Caco-2 (cell line): ENCODE measurements around the gene LIM2. TPM values are rescaled to one million over a fixed set of nuclear protein-coding genes. Genes with fewer than 3 reads are reported as not detected.

Experiments used
- BruUV-seq: library from RNA; stranded (reverse); fragments of 400-500 nt; replicated peaks from 2 replicates; lab custom pipeline; 2021; lab: Mats Ljungman, UMichigan
- CTCF ChIA-PET: fragments of 300-600 bp; sonication (Branson Sonifier 250); formaldehyde crosslinking; loops from one replicate; lab custom pipeline; 2022; ENCODE audit warnings: antibody characterized with exemption; lab: Charles Lee
- POLR2A ChIA-PET: fragments of 300-600 bp; sonication (Branson Sonifier 250); formaldehyde crosslinking; loops from one replicate; lab custom pipeline; 2022; ENCODE audit warnings: antibody characterized with exemption; lab: Charles Lee
- DNase-seq, 2 experiments: peaks; one replicate each; pipeline versions ENCODE4 v3.0.0 to v3.0.0-alpha.2; 2020 to 2022
- H3K27me3 ChIP-seq: replicated peaks from 2 replicates; pipeline ENCODE4 v1.6.0; 2011; ENCODE audit warnings: low read length; ENCODE audit not compliant: control insufficient read depth, insufficient read depth
- H3K36me3 ChIP-seq: 2 replicates; pipeline ENCODE4 v1.5.1; 2011; ENCODE audit warnings: low read length; ENCODE audit not compliant: control insufficient read depth, insufficient read depth
- H3K4me1 ChIP-seq: fragments of 250-450 bp; sonication (Bioruptor Pico); 2 replicates; pipeline ENCODE4 v1.5.1; 2020; ENCODE audit warnings: mild to moderate bottlenecking
- H3K4me3 ChIP-seq: 2 replicates; pipeline ENCODE4 v1.5.1; 2011; ENCODE audit warnings: low read depth, mild to moderate bottlenecking, control low read depth, low read length
- H3K9me3 ChIP-seq: fragments of 250-450 bp; sonication (Bioruptor Pico); 2 replicates; pipeline ENCODE4 v1.5.1; 2020; ENCODE audit warnings: mild to moderate bottlenecking, moderate library complexity
- H3K27ac Mint-ChIP-seq: one replicate; pipeline ENCODE4 v1.8.0; 2022; ENCODE audit warnings: mixed read lengths; ENCODE audit not compliant: unreplicated experiment
- H3K27me3 Mint-ChIP-seq: one replicate; pipeline ENCODE4 v1.8.0; 2022; ENCODE audit warnings: mixed read lengths; ENCODE audit not compliant: insufficient read depth, unreplicated experiment
- H3K36me3 Mint-ChIP-seq: one replicate; pipeline ENCODE4 v1.8.0; 2022; ENCODE audit warnings: mild to moderate bottlenecking, mixed read lengths; ENCODE audit not compliant: insufficient read depth, unreplicated experiment
- H3K4me1 Mint-ChIP-seq: one replicate; pipeline ENCODE4 v1.8.0; 2022; ENCODE audit warnings: low read depth, mixed read lengths; ENCODE audit not compliant: unreplicated experiment
- H3K4me3 Mint-ChIP-seq: one replicate; pipeline ENCODE4 v1.8.0; 2022; ENCODE audit warnings: mild to moderate bottlenecking, moderate library complexity, mixed read lengths; ENCODE audit not compliant: unreplicated experiment
- H3K9me3 Mint-ChIP-seq: one replicate; pipeline ENCODE4 v1.8.0; 2022; ENCODE audit warnings: mixed read lengths; ENCODE audit not compliant: unreplicated experiment
- intact Hi-C: fragments of 100-400 bp; cut with micrococcal nuclease; formaldehyde crosslinking; loops from one replicate; pipeline ENCODE4 v1.10.0; 2022; ENCODE audit not compliant: unreplicated experiment
- total RNA-seq: library from RNA; stranded (reverse); gene quantifications from 2 replicates; pipeline ENCODE4 v1.2.3, GENCODE V29; 2022
- TF ChIP-seq, protein P1 (sequence below), 2 experiments: fragments of 200-600 bp in 1 of 2; IDR thresholded peaks; 1 replicate in 1 of 2; 2 replicates in 1 of 2; pipeline versions ENCODE4 v1.5.1 to v1.8.0; 2011 to 2022; ENCODE audit warnings: antibody characterized with exemption in 1 of 2, control low read depth in 1 of 2, inconsistent platforms in 1 of 2, low read depth in 1 of 2, low read length in 1 of 2, mild to moderate bottlenecking in 1 of 2, moderate library complexity in 1 of 2; ENCODE audit not compliant: insufficient read depth in 1 of 2, severe bottlenecking in 1 of 2, unreplicated experiment in 1 of 2

The LIM2 gene
- total RNA-seq, 1 experiment from 2014 or later, result not detected

DNA sequence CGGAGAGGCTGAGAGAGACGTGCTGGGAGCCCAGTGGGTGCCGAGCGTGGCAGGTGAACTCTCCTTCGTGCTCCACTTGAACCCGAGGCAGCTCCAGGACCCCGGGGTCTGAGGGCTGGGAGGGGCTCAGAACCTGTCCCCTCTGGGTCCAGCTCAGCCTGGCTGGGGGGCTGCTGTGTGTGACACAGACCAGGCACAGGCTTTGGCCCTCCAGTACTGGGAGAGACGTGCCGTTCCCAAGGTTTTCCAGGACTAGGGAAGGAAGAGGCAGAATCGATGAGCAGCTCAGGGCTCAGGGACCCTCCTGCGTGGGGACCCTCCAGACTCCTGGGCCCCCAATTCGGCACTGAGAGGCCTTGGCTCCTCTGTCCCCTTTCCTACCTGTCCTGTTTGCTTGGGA, 27.4 kb upstream of the LIM2 start:
- Histone ChIP-seq H3K9me3 (no peaks in the 10 kb centered on the region), H3K36me3 (no peaks in the 10 kb centered on the region), H3K4me3 (no peak overlapping the region), H3K4me1 (no peaks in the 10 kb centered on the region), H3K27me3 (no peaks in the 10 kb centered on the region)
- no peak for DNase-seq
- no TSS peak for BruUV-seq
- ChIA-PET POLR2A (no interaction called here), CTCF (no interaction called here)
- Mint-ChIP-seq H3K27me3 (peaks cover 13% of the 10 kb centered on the region), H3K9me3 (no peaks in the 10 kb centered on the region), H3K36me3 (no peaks in the 10 kb centered on the region), H3K4me1 (no peaks in the 10 kb centered on the region), H3K4me3 (no peak overlapping the region), H3K27ac (no peak overlapping the region)
- TF ChIP-seq, protein P1, sequence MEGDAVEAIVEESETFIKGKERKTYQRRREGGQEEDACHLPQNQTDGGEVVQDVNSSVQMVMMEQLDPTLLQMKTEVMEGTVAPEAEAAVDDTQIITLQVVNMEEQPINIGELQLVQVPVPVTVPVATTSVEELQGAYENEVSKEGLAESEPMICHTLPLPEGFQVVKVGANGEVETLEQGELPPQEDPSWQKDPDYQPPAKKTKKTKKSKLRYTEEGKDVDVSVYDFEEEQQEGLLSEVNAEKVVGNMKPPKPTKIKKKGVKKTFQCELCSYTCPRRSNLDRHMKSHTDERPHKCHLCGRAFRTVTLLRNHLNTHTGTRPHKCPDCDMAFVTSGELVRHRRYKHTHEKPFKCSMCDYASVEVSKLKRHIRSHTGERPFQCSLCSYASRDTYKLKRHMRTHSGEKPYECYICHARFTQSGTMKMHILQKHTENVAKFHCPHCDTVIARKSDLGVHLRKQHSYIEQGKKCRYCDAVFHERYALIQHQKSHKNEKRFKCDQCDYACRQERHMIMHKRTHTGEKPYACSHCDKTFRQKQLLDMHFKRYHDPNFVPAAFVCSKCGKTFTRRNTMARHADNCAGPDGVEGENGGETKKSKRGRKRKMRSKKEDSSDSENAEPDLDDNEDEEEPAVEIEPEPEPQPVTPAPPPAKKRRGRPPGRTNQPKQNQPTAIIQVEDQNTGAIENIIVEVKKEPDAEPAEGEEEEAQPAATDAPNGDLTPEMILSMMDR (IDR thresholded peaks at IDR 0.05; ENCODE audit: insufficient read depth in 1 of 2, low read depth in 1 of 2, low read length in 1 of 2, severe bottlenecking in 1 of 2, unreplicated experiment in 1 of 2), result no peak
- intact Hi-C loops, result no loop called here

DNA sequence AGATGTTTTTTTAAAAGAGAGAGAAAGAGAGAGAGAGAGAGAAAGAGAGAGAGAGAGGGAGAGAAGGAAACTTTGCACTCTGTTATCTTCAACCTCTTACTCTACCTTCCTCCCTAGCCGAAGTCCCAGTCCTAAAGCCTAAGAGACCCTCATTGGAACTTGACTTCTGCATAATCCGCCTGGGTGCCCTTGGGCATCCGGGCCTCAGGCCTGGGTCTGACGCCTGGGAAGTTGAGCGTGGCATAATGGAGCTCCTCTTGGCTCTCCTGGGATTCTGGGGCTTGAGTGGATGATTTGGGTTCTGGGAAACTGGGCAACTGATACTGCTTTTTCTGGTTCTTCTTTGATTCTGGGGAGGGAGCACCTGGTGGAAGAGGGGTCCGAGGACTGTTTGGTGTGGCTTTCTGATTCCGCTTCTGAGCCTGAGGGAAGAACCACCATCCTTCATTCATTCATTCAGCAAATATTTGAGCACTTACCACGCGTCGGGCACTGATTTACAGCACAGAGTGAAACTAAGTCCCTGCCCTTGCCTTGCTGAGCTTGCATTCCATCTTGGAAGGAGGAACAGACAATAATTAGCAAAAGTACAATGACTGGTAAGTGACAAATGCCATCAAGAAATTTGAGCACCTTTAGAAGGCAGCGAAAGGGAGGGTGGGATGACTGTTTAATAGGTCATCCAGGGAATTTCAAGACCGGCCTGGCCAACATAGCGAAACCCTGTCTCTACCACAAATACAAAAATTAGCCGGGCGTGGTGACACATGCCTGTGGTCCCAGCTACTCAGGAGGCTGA, 23.4 kb upstream of the LIM2 start:
- intact Hi-C loops, result no loop called here
- H3K27ac Mint-ChIP-seq, result no peak overlapping the region

DNA sequence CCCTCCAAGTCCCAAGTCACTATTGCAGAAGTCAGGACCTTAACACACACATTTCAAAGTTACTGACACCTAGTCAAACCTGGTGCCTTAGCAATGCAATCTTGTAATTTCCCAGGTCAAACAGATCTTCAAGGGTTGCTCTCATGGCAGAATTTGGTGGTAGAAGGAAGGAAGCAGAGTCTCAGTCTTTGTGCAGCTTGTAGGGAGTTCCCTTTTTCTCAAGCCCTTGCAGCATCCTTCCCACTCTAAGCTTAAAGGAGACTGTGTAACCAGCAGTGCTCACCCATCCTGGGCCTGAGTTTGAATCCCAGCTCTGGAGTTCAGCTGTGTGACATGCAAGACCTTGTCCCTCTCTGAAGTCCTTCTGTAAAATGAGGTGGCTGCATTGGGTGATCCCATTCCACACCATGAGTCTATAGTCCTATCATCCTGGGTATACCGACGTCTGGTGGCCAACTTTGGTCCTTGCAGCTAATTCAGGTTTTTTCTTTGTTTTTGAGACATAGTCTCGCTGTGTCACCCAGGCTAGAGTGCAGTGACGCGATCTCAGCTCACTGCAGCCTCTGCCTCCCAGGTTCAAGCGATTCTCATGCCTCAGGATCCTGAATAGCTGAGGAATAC, 19.8 kb upstream of the LIM2 start:
- TF ChIP-seq, protein P1 (IDR thresholded peaks at IDR 0.05; ENCODE audit: insufficient read depth in 1 of 2, low read depth in 1 of 2, low read length in 1 of 2, severe bottlenecking in 1 of 2, unreplicated experiment in 1 of 2), result peak; percentile 71 to 73
- H3K9me3 ChIP-seq, result peaks cover 4% of the 10 kb centered on the region
- CTCF ChIA-PET, result interaction anchor here (0.9 to 1.9 kb wide), 7 partner anchors 11 to 71 kb away, joined by 3 to 20 read pairs (median 4); partner anchors contain the start of gene VSIG10L
- Mint-ChIP-seq H3K27me3 (peaks cover 3% of the 10 kb centered on the region), H3K9me3 (peaks cover 14% of the 10 kb centered on the region), H3K4me1 (no peaks in the 10 kb centered on the region), H3K36me3 (peaks cover 6% of the 10 kb centered on the region), H3K27ac (no peak overlapping the region), H3K4me3 (no peak overlapping the region)
- no peaks in the 10 kb centered on the region for H3K4me1 ChIP-seq
- H3K27me3 ChIP-seq, result no peaks in the 10 kb centered on the region
- DNase-seq, result peak; percentile 55 to 67
- intact Hi-C loops, result loop anchor here (1.0 kb wide), 1 partner anchor 68 kb away; no protein-coding TSS in a partner anchor
- H3K4me3 ChIP-seq, result no peak overlapping the region
- no TSS peak for BruUV-seq
- POLR2A ChIA-PET, result interaction anchor here (1.1 kb wide), 1 partner anchor 53 kb away, joined by 3 read pairs; no protein-coding TSS in a partner anchor
- H3K36me3 ChIP-seq, result no peaks in the 10 kb centered on the region

More for the DNA sequence above, 23.4 kb upstream of the LIM2 start:
- Histone ChIP-seq H3K27me3 (no peaks in the 10 kb centered on the region), H3K4me3 (no peak overlapping the region), H3K36me3 (no peaks in the 10 kb centered on the region), H3K9me3 (no peaks in the 10 kb centered on the region), H3K4me1 (no peaks in the 10 kb centered on the region)
- no peak for DNase-seq
- Mint-ChIP-seq H3K27me3 (peaks cover 10% of the 10 kb centered on the region), H3K36me3 (no peaks in the 10 kb centered on the region), H3K9me3 (no peaks in the 10 kb centered on the region), H3K4me1 (no peaks in the 10 kb centered on the region), H3K4me3 (no peak overlapping the region)
- TF ChIP-seq, protein P1 (IDR thresholded peaks at IDR 0.05; ENCODE audit: insufficient read depth in 1 of 2, low read depth in 1 of 2, low read length in 1 of 2, severe bottlenecking in 1 of 2, unreplicated experiment in 1 of 2), result no peak
- no TSS peak for BruUV-seq
- POLR2A ChIA-PET, result no interaction called here
- CTCF ChIA-PET, result no interaction called here
